NCI-H345 (cell line): ENCODE measurements around the gene ANKRD44.
"Not testable (repeated sequence)": the region's sequence is repeated elsewhere in the genome, so short reads cannot be mapped to it uniquely, and the experiment has no call there.

Source experiments
- DNase-seq: peaks from one replicate; lab custom pipeline; 2025; lab: John Stamatoyannopoulos, UW

The ANKRD44 gene

GRCh38 chr2:197075754-197076337 is 234.7 kb downstream of the ANKRD44 start:
- no peak for DNase-seq

GRCh38 chr2:197075281-197075680 is 235.3 kb downstream of the ANKRD44 start:
- no peak for DNase-seq

- DNase-seq, result no peak
Measured at GRCh38 chr2:197073701-197074433, 236.7 kb downstream of the ANKRD44 start.

- DNase-seq, result no peak
Measured at GRCh38 chr2:197073270-197073669, 237.3 kb downstream of the ANKRD44 start.

- no peak for DNase-seq
Measured at GRCh38 chr2:197072533-197072932, 238.0 kb downstream of the ANKRD44 start.

- no peak for DNase-seq
Measured at GRCh38 chr2:197071790-197072436, 238.7 kb downstream of the ANKRD44 start.

GRCh38 chr2:197071213-197071612 is 239.4 kb downstream of the ANKRD44 start:
- DNase-seq, result no peak

GRCh38 chr2:197069958-197070357 is 240.6 kb downstream of the ANKRD44 start:
- no peak for DNase-seq

- DNase-seq, result not testable (repeated sequence)
Measured at GRCh38 chr2:197062574-197062973, 248.0 kb downstream of the ANKRD44 start.

GRCh38 chr2:197059477-197059876 is 251.1 kb downstream of the ANKRD44 start:
- no peak for DNase-seq

GRCh38 chr2:197058777-197059300 is 251.7 kb downstream of the ANKRD44 start:
- no peak for DNase-seq

GRCh38 chr2:197057959-197058358 is 252.6 kb downstream of the ANKRD44 start:
- DNase-seq, result no peak

GRCh38 chr2:197055045-197055444 is 255.5 kb downstream of the ANKRD44 start:
- DNase-seq, result no peak

- DNase-seq, result no peak
Measured at GRCh38 chr2:197054437-197054836, 256.1 kb downstream of the ANKRD44 start.

GRCh38 chr2:197052356-197052755 is 258.2 kb downstream of the ANKRD44 start:
- no peak for DNase-seq

GRCh38 chr2:197045115-197045514 is 265.5 kb downstream of the ANKRD44 start:
- no peak for DNase-seq

GRCh38 chr2:197042739-197043196 is 267.8 kb downstream of the ANKRD44 start:
- no peak for DNase-seq

- DNase-seq, result no peak
Measured at GRCh38 chr2:197037863-197038398, 272.6 kb downstream of the ANKRD44 start.

- no peak for DNase-seq
Measured at GRCh38 chr2:197035002-197035401, 275.6 kb downstream of the ANKRD44 start.

GRCh38 chr2:197034292-197034691 is 276.3 kb downstream of the ANKRD44 start:
- no peak for DNase-seq

- DNase-seq, result no peak
Measured at GRCh38 chr2:197033222-197033621, 277.4 kb downstream of the ANKRD44 start.

GRCh38 chr2:197031803-197032202 is 278.8 kb downstream of the ANKRD44 start:
- no peak for DNase-seq

GRCh38 chr2:197030090-197030489 is 280.5 kb downstream of the ANKRD44 start:
- no peak for DNase-seq
